Transverse colon (tissue), 4 donors: Measurements from ENCODE around the gene LAMA2.

ENCODE experiments used
- EP300 ChIP-seq: sonication (generic); formaldehyde crosslinking; IDR thresholded peaks from one replicate; pipeline ENCODE4 v1.6.1; 2017; ENCODE audit warnings: antibody characterized with exemption, low read depth
- POLR2A ChIP-seq: fragments of 450-650 bp; IDR thresholded peaks from one replicate; pipeline ENCODE4 v1.6.1; 2016; ENCODE audit warnings: antibody characterized with exemption, mild to moderate bottlenecking, moderate library complexity
- POLR2AphosphoS5 ChIP-seq, 3 donors: sonication (generic); formaldehyde crosslinking; IDR thresholded peaks; one replicate each; pipeline ENCODE4 v1.6.1; 2016; ENCODE audit warnings: antibody characterized with exemption in 3 of 3
- TF ChIP-seq, protein P1 (sequence below), 5 experiments: fragments of 200-600 bp in 3 of 5; fragments of 450-650 bp in 2 of 5; sonication (generic) in 3 of 5; IDR thresholded peaks; 1 replicate in 2 of 5; 2 replicates in 3 of 5; pipeline ENCODE4 v1.5.1; 2016 to 2017; ENCODE audit warnings: antibody characterized with exemption in 5 of 5, inconsistent platforms in 3 of 5, mild to moderate bottlenecking in 2 of 5, moderate library complexity in 1 of 5

DNA sequence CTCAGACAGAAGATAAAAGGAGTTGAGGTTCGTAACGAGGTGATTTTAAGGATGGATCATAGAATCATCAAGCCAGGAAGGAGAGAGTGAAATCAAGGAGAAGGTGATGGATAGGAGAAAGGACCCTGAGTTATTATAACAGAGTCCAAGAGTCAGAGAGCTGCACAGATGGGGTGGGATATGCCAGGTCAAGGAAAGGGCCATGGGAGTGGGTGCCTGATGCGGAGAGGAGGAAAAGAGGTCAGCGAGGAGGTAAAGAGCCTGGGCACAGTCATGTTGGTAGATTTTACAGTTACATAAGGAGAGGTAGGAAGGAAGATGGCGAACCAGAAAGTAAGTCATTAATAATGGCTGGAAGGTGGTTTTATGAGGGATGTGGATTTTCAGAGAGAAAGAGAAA is 114.9 kb downstream of the LAMA2 start:
- no peak for TF ChIP-seq POLR2A
- TF ChIP-seq, protein P1, sequence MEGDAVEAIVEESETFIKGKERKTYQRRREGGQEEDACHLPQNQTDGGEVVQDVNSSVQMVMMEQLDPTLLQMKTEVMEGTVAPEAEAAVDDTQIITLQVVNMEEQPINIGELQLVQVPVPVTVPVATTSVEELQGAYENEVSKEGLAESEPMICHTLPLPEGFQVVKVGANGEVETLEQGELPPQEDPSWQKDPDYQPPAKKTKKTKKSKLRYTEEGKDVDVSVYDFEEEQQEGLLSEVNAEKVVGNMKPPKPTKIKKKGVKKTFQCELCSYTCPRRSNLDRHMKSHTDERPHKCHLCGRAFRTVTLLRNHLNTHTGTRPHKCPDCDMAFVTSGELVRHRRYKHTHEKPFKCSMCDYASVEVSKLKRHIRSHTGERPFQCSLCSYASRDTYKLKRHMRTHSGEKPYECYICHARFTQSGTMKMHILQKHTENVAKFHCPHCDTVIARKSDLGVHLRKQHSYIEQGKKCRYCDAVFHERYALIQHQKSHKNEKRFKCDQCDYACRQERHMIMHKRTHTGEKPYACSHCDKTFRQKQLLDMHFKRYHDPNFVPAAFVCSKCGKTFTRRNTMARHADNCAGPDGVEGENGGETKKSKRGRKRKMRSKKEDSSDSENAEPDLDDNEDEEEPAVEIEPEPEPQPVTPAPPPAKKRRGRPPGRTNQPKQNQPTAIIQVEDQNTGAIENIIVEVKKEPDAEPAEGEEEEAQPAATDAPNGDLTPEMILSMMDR (IDR thresholded peaks at IDR 0.05), result no peak
- TF ChIP-seq POLR2AphosphoS5 (IDR thresholded peaks at IDR 0.05), result no peak
- TF ChIP-seq EP300, result no peak
